Glutamatergic neuron (in vitro differentiated cells): ENCODE measurements around the gene GRIP1. TPM values are rescaled to one million over a fixed set of nuclear protein-coding genes. Genes with fewer than 3 reads are reported as not detected.

Source experiments
- DNase-seq: peaks from one replicate; pipeline ENCODE4 v3.0.0; 2022
- H3K27ac Mint-ChIP-seq: one replicate; pipeline ENCODE4 v1.8.0; 2020; ENCODE audit warnings: mild to moderate bottlenecking, mixed read lengths, inconsistent platforms; ENCODE audit not compliant: unreplicated experiment
- H3K27me3 Mint-ChIP-seq: one replicate; pipeline ENCODE4 v1.8.0; 2020; ENCODE audit warnings: mild to moderate bottlenecking, moderate library complexity, mixed read lengths, inconsistent platforms; ENCODE audit not compliant: unreplicated experiment
- H3K36me3 Mint-ChIP-seq: one replicate; pipeline ENCODE4 v1.8.0; 2020; ENCODE audit warnings: mild to moderate bottlenecking, mixed read lengths, inconsistent platforms; ENCODE audit not compliant: unreplicated experiment
- H3K4me1 Mint-ChIP-seq: one replicate; pipeline ENCODE4 v1.8.0; 2020; ENCODE audit warnings: mild to moderate bottlenecking, low read depth, mixed read lengths, inconsistent platforms; ENCODE audit not compliant: unreplicated experiment
- H3K4me3 Mint-ChIP-seq: one replicate; pipeline ENCODE4 v1.8.0; 2020; ENCODE audit warnings: mild to moderate bottlenecking, mixed read lengths, inconsistent platforms; ENCODE audit not compliant: unreplicated experiment
- H3K9me3 Mint-ChIP-seq: one replicate; pipeline ENCODE4 v1.8.0; 2020; ENCODE audit warnings: mild to moderate bottlenecking, moderate library complexity, mixed read lengths, inconsistent platforms; ENCODE audit not compliant: unreplicated experiment
- total RNA-seq: library from RNA; stranded (reverse); fragmentation: NEBNext Ultra II Directional; extraction: Animal tissue kit (Norgen Biotek cat#: 25700); gene quantifications from one replicate; pipeline ENCODE4 v1.2.1, GENCODE V29; 2021; ENCODE audit not compliant: unreplicated experiment
- TF ChIP-seq, protein P1 (sequence below): fragments of 200-600 bp; sonication (generic); IDR thresholded peaks from one replicate; pipeline ENCODE4 v1.5.0; 2021; ENCODE audit not compliant: partially characterized antibody, unreplicated experiment

GRIP1 gene
- total RNA-seq, 1 donor from 2014 or later: 67.1 TPM

DNA sequence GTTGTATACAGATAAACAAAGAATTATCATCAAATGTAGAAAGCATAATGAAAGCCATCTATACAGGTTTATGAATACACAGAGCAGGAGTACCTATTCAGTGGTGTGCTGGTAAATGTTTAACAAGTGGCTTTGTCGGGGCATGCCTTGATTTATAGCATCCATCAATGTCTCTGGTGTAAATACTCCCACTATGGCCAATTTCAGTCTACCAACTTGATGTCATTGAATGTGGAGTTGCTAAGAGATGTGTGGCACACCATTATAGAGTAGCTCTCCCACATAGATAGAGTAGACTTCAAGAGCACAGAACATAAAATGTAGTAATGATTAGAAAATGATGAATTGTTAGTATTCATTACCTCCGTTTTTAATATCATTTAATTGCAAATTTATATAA lies 9.3 kb downstream of the GRIP1 start:
- TF ChIP-seq, protein P1, sequence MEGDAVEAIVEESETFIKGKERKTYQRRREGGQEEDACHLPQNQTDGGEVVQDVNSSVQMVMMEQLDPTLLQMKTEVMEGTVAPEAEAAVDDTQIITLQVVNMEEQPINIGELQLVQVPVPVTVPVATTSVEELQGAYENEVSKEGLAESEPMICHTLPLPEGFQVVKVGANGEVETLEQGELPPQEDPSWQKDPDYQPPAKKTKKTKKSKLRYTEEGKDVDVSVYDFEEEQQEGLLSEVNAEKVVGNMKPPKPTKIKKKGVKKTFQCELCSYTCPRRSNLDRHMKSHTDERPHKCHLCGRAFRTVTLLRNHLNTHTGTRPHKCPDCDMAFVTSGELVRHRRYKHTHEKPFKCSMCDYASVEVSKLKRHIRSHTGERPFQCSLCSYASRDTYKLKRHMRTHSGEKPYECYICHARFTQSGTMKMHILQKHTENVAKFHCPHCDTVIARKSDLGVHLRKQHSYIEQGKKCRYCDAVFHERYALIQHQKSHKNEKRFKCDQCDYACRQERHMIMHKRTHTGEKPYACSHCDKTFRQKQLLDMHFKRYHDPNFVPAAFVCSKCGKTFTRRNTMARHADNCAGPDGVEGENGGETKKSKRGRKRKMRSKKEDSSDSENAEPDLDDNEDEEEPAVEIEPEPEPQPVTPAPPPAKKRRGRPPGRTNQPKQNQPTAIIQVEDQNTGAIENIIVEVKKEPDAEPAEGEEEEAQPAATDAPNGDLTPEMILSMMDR: no peak
- Mint-ChIP-seq H3K36me3 (no peaks in the 10 kb centered on the region), H3K4me3 (no peak overlapping the region), H3K27ac (no peak overlapping the region), H3K4me1 (peaks cover 9% of the 10 kb centered on the region), H3K9me3 (peaks cover 3% of the 10 kb centered on the region), H3K27me3 (peaks cover 2% of the 10 kb centered on the region)
- no peak for DNase-seq

- TF ChIP-seq, protein P1: no peak
- Mint-ChIP-seq H3K4me3 (no peak overlapping the region), H3K36me3 (no peaks in the 10 kb centered on the region), H3K9me3 (no peaks in the 10 kb centered on the region), H3K4me1 (peaks cover 3% of the 10 kb centered on the region), H3K27ac (no peak overlapping the region), H3K27me3 (peaks cover 2% of the 10 kb centered on the region)
- no peak for DNase-seq
These were observed 10.6 kb downstream of the GRIP1 start for GRCh38 chr12:66668311-66668710.

DNA sequence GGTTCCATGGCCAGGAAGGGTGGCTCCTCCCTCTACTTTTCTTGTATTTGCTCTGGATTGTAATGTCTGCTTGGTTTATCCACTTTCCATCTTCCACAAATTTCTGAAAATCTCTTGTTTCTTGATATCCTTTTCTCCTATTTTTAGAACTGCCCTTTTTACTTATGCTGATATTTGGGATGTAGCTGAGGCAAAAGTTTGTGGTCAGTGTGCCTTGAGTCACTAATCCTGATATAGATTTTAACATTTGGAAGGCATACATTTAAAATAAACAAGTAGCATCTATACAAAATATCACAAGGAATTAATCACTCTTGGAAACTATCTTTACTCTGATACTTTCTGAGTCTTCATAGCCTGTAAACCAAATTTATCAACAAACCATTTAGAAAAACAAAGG lies 11.0 kb downstream of the GRIP1 start:
- no peaks in the 10 kb centered on the region for H3K36me3 Mint-ChIP-seq
- TF ChIP-seq, protein P1: no peak
- H3K4me1 Mint-ChIP-seq: peaks cover 3% of the 10 kb centered on the region
- no peak overlapping the region for H3K4me3 Mint-ChIP-seq
- DNase-seq: no peak
- peaks cover 2% of the 10 kb centered on the region for H3K27me3 Mint-ChIP-seq
- no peaks in the 10 kb centered on the region for H3K9me3 Mint-ChIP-seq
- H3K27ac Mint-ChIP-seq: no peak overlapping the region

GRCh38 chr12:66666481-66666880 lies 12.4 kb downstream of the GRIP1 start:
- TF ChIP-seq, protein P1: no peak
- no peaks in the 10 kb centered on the region for H3K4me1 Mint-ChIP-seq
- no peaks in the 10 kb centered on the region for H3K9me3 Mint-ChIP-seq
- H3K4me3 Mint-ChIP-seq: no peak overlapping the region
- H3K27me3 Mint-ChIP-seq: peaks cover 2% of the 10 kb centered on the region
- H3K36me3 Mint-ChIP-seq: no peaks in the 10 kb centered on the region
- DNase-seq: no peak
- H3K27ac Mint-ChIP-seq: no peak overlapping the region

- no peaks in the 10 kb centered on the region for H3K27me3 Mint-ChIP-seq
- H3K9me3 Mint-ChIP-seq: no peaks in the 10 kb centered on the region
- no peaks in the 10 kb centered on the region for H3K36me3 Mint-ChIP-seq
- no peaks in the 10 kb centered on the region for H3K4me1 Mint-ChIP-seq
- no peak for DNase-seq
- TF ChIP-seq, protein P1: no peak
- no peak overlapping the region for H3K4me3 Mint-ChIP-seq
- no peak overlapping the region for H3K27ac Mint-ChIP-seq
These were observed 13.4 kb downstream of the GRIP1 start for GRCh38 chr12:66665435-66665985.
